OCI-M2 (cell line): Measurements from ENCODE around the gene HOXA9.

Experiments
- DNase-seq: peaks from one replicate; lab custom pipeline; 2025; ENCODE audit not compliant: unreplicated experiment; lab: John Stamatoyannopoulos, UW

The HOXA9 gene

DNA sequence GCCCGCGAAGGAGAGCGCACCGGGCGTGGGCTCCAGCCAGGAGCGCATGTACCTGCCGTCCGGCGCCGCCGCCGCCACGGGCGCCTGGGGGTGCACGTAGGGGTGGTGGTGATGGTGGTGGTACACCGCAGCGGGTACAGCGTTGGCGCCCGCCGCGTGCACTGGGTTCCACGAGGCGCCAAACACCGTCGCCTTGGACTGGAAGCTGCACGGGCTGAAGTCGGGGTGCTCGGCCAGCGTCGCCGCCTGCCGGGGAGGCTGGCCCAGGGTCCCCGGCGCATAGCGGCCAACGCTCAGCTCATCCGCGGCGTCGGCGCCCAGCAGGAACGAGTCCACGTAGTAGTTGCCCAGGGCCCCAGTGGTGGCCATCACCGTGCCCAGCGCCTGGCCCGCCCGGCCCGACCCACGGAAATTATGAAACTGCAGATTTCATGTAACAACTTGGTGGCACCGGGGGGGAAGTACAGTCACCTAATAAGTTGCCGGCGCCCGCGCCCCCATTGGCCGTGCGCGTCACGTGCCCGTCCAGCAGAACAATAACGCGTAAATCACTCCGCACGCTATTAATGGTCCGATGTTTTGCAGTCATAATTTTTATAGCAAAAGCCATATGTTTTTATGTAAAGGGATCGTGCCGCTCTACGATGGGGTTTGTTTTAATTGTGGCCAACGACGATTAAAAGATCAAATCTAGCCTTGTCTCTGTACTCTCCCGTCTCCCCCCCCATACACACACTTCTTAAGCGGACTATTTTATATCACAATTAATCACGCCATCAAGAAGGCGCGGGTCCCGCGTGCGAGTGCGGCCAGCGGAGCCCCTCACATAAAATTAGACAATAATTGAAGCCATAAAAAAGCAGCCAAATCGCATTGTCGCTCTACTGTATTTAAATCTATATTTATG lies at the start of gene HOXA9:
TSS of gene HOXA9 (minus strand) at position 449 of the 907 bp plus-strand sequence. CDS start at position 369, 80 bp downstream.
- DNase-seq = no peak

DNA sequence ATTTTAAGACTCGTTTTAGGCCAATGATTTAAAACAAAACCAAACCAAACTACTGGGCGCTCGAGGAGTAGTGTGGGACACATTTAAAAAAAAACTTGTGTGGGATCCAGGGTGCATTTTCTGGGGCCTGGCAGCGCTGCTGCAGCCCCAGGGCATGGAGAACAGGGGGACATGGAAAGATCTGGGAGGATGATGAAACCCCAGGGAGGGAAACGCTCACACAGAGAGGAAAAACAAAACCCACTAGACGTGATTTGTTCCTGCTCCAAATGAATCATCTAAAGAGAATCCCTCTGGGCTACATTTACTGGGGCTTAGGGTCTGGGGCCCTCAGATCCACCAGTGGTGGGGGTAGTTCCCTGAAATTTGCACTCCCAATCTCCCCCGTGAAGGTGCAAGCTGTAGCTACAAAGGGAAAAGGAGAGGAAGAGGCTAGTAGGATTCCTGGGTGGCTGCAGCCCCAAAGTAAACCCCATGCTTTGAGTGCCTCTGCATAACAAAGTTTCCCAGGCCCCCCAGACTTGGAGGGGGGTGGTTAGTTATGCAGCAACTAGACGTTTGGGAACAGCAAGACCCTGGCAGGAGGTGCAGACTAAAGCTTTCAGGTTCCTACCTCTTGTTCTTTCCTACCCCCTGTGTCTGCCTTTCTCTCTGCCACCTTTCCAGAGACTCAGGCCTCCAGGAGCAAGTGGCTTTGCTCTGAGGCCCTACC lies 49.1 kb upstream of the HOXA9 start:
- no peak for DNase-seq

DNA sequence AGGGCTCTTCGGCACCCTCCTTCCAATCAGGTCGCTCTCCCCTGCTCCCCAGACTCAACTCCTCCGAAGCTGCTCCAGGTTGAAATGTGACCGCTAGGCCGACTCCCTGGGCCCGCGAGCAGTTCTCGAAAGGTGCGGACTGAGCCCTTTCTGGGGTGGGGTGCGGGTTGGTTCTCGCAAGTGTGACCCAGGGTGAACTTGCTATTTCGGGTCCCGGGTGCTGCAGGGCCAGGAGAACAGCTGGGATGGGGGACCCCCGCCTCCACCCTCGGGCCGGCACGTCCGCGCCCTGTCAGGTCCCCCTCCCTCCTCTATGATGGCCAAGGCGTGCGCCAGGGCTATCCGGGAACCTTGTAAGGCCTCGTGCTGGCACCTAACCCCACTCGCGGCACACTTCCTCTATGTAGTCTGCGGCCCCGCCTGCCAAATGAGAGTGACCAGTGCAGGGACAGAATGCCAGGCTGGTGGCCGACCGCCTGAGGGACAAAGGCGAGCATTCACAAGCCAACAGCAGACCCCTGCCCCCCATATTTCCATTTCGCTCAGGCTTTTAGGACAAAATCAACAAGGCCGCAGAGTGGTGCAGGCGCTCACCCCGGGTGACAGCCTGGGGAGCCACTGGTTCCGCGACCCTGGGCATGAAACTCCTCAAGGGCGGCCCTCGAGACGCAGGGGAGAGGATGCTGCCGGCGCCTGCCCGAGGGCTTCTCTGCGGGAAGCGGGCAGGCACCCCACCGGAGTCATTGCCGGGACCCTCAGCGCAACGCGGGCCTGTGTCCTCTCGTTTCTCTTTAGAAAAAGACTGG lies 48.3 kb upstream of the HOXA9 start:
- DNase-seq = no peak

DNA sequence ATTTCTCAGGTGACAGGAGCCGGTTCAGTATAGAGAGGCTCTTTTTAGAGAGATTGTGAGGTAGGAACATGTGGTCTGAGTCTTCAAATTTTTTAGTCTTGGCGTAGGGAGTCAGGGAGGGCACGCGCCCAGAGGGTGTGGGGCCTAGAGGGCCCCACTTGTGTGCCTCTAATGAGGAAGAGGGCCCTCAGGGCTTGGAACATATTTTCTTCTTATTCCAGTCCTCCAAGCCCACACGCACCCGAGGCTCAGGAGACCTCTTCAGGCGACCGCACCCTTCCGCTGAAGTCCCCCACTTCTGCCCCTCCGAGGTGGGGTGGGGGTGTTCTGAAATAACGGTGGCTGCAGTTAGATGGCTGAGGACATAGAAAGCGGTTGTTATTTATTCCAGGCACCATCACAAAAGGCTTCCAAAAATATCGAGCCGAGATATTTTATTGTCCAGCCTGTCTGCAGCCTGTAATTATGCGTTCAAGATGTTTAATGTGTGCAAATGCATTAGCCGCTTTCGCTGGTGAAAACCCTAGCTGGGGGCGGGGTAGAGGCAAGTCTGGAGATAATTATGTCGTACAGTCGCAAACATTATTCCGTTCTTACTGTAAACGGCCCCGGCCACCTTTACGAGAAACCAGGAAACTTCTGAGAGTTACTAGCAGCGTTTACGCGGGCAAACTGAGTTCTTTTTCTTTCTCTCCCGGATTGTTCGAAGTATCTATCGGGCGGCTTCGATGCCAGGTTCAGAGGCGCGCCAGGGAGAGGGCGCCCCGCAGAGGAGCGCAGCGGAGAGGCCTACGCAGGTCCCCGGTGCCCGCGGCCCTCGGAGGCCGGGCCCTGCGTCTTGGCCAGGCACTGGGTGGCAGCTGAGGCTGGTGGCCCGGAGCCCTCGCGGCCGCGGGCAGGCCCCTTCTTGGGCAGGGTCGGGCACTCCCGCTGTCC lies 47.4 kb upstream of the HOXA9 start:
- DNase-seq = no peak

DNA sequence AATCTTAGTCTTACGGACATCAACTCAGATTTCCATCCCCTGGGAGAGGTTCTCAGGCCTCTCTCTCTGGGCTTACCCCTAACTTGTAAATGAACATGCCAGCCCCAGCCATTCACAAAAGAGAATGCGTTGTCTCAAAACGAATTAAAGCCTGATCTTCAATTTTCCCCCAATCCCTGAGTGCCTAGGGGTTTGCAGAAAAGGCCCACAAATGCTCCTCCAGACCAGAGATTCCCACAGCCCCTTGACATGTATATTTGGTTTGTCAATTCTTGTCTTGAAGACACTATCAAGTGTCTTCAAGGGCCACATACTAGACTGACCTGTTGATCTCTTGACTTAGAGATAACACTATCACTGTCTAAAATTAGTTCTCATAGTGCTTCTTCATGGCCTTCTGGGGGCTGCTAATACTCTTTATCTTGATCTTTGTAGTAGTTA lies 46.4 kb upstream of the HOXA9 start:
- DNase-seq = no peak

DNA sequence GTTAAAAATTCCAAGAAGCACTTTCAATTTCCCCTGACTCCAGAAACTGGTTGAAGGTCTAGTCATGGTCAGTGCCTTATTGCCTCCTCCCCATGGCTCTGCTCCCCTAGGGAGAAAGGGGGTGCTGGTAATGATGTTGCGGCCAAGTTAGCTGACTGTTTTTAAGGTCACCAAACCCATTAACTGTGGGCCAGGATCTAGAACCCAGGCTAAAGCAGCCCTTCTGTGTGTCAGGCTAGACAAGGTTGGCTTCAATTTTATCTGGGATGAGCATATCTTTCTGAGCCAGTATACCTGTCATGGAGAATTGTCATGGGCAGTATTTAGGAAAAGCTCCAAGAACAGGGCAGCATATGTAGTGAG lies 45.7 kb upstream of the HOXA9 start:
- DNase-seq = no peak

DNA sequence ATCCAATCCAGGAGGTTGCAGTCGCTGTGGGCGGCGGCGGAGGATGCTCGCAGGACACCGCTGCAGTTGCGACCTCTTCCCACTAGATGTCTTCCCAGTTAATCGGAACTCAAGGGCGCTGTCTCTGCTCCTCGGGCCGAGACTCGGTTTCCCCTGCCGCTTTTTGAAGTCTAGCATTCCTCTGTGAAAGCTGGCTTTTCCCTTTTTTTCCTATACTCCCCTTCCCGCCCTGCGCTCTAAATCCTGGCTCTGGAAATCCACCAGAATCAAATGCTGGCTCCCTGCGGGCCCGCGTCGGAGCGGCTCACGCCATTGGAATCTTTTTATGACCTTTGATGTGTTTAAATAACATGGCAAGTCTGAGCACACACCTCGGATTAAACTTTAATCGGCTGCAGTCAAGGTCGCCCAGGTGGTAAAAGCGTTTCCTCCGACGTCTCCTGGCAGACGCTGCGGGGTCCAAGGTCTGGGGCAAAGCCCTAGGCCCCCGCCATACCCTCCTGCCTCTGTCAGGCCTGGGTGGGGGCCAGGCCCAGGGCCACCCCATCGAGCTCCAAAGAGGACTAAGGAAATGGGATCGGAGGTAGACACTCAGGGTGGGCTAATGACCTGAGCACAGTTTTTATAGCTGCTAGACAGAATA lies 45.2 kb upstream of the HOXA9 start:
- no peak for DNase-seq

DNA sequence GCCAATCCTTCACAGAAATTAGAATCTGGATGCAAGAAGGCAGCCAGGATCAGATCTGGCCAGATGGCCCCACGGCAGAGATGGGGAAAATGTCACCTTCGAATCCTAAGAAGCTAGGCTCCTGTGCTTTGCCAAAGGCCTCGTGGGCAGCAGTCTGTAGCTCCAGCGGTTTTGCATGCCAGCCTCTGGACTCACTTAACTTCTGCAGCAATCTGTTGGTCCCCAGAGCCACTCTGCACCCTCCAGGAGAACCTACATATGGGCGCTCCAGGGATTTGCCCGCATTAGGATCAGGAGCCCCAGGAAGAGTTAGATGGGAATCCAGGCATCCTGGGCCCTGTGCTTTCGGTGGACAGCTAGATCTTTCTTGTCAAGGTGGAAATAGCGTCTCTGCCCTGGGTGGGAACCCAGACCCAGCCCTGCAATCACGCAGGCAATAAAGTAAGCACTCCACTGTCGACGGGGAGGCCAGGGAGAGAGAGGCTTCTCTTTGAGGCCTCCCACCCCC lies 44.6 kb upstream of the HOXA9 start:
- DNase-seq = no peak

DNA sequence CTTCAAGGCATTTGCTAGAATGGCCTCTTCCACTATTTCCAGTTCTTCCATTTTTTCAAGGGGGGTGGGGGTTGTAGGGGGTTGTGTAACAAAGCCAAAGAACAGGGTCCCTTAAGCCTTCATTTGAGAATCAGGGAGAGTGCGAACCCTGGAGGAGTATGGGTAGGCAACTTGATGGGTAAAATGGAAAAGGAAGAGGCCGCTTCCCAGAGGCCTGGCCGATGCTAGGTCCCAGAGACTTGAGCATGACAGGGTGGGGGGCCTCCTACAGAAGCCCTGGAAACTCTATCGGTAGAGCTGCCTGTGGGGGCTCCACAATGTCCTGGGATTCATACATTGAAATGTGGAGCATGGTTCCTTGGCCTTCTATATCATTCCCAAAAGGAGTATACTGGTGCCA lies 43.7 kb upstream of the HOXA9 start:
- DNase-seq = no peak

DNA sequence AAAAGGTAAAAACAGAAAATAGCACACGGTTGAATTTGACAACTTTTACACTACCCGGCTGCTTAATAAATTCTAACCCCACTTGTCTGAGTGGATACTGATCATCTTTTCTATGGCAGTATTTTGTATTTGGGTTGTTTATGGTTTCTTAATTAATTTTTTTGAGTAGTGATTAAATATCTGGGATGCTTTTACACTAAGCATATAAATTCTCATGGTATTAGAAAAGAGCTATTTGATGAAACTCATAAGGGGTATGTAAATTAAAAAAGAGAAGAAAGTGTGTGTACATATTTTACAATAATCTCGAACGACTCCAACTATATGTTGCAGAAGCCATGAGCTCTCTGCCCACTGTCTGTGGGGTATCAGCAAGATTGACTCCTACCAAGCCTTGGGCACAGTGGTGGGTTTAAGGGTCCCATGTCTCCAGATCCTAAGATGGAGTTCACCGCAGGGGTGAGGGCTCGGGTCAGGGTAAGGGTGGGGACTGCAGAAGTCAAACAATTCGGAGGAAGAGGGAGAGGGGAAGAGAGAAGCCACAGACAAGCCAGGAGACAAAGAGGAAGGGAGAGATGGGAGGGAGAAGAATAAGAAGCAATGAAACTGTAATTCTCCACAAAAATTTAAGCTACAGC lies 42.1 kb upstream of the HOXA9 start:
- DNase-seq = no peak

DNA sequence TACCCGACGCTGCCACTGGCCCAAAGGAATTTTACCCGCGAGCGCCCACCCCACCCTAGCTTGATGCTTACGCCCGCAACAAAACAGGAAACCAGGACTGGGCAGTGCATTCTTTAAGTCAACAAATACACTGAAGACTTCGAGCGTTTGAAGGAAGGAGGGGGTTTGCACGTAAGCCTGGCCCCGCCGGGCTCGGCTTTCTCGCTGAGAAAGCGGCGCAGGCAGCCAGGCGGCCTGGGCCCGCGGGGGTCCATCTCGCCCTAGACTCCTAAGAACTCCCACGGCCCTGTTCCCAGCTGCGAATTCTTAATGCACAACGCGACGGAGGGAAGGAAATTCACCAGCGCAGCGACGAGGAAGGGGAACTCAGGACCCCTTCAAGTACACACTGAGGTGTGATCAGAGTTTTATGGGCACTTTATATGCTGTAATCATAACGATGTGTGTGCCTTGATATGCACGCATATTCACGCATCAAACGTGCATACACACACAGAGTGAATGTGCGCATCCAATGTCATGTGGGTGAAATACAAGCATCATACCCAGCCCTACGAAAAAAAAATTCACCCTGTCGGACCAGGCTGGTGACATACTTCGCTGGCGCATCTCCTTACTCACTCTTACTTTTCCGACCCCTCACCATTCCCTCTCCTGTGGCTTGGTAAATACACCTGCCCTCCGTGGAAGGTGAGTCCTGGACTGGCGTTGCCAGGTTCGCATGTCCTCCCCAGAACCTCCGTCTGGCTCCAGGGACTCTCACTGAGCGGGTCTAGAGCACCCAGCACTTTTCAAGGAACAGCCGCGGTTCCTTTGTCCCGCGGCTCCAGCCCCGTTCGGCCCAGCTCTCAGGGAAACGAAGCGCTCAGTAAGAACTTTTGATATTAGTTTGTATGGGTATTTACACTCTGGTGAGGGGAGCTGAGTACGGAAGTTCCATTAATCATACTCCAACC lies 40.3 kb upstream of the HOXA9 start:
- no peak for DNase-seq

DNA sequence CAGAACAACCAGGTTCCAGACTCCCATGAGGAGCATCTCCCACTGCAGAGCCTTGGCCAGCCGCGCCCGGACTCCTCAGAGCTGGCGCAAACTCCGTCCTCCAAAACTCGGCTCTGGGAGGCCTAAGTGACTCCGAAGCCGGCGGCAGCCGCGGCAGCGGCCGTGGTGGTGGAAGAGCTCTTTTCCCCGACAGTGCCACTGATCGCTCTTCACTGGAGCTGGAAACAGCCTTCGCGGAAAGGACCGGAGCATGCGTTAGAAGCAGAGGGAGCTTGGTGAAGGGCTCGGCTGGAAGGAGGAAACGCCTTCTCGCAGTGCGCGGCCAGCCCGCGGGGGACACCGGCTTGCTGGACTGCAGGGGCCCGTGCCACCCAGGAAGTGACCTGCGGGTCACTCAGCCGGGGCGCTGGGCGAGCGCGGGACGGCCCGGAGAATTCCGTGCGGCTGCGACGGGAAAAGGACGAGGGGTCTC lies 39.5 kb upstream of the HOXA9 start:
- no peak for DNase-seq

DNA sequence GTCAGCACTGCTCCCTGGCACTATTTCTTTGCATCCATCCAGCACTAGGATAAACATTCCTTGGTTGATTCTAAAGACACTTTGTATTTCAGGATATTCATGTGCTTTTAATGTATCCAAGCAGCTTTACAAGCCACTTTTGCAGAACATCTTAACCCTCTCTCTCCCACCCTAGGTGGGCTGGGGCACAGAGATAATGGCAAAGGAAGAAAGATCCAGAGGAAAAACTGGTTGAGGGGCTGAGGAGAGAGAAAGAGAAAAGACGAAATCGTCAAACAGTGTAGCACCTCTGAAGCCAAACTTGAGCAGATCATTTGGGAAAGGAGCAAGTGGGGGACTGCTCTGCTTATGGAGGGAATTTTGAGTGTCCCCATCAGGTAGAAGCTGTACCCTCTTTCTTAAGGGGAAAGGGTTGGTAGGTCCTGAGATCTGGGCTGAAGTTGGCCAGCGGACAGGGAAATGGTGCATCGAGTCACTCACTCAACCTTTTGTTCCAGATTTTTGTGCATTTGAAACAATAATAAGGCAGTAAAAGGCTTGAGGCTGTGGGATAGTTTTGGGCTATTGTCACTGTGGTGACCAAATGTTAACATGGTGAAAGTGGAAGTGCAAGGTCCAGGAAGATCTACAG lies 38.7 kb upstream of the HOXA9 start:
- no peak for DNase-seq

DNA sequence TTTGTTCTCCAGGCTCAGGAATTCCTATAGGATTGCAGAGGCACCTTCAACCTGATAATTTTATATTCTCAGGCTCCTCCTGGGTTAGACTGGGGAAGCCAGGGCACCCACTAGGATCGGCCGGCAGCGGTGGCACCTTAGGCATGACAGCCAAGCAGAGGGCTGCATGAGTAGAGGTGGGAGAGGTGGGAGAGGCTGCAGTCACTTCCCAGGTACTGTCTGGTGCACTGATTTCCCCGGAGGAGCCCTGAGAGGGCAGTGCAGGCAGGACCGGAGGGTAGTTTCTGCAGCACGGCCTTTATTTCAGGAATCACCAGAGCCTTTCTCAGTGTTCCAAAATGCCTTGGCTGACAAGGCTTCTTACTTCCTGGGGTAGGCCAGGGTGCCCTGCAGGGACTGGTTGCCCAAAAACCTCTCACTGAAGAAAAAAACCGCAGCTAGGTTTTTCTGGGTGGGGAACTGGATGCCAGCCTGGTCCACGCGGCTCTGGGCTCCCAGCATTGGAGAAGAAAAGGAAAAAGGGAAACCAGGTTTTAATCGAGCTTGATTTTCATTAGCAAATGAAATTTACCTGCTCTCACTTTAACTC lies 38.1 kb upstream of the HOXA9 start:
- no peak for DNase-seq

DNA sequence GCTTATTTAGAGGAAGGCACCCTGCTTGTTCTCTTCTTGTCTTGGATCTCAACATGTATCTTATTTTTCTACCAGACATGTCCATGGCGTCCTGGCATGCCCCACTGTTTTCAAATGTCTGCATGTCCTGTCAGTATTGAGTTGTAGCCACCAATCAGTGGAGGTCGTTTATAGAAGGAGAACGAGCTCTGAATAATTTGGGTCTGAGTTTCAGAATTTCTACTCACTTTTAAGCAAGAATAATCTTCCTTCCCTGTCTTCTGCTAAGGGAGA lies 37.5 kb upstream of the HOXA9 start:
- DNase-seq = no peak

DNA sequence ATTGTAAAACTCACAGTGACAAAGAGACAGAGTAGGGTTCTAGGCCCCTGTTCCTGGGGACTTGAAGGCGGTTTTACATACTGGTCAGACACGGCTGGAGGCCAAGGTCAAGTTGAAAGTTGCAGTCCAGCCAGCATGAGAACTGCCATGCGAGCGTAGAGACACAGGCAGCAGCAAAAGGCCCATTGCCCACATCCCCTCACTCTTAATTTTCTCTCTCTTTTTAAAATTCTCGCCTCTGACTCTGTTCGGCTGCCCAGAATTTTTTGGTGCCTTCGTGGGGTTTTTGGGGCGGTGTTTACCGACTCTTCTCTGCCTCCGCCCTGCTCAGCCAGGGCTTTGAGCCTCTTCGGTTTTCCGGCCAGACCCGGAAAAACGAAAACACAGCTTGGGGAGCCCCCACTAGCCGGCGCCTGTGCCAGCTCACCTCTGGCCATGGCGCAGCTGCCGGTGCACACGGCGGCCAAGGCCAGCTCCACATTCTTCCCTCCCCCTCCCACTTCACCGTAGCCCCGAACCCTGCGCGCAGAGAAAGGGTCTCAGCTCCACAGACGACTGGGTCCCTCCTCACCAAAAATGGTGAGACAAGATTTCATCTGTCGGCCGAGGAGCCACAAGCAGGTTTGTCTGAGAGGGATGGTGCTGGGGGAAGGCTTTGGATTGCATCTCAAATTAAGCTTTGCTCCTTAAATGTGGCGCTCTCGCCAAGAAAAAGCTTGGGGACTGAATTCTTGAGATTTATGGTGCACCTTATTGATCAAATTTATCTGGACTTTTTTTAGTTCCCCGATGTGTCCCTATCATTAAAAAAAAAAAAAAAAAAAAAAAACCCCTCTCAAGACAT lies 36.9 kb upstream of the HOXA9 start:
- no peak for DNase-seq
